ENCODE results near the gene CCDC85C. TPM values are rescaled to one million over a fixed set of nuclear protein-coding genes. Genes with fewer than 3 reads are reported as not detected.
"Not testable (repeated sequence)": the region's sequence is repeated elsewhere in the genome, so short reads cannot be mapped to it uniquely, and the experiment has no call there.

CCDC85C gene
- 9.7 and 18.6 TPM in 2 replicates for total RNA-seq

- no peak for DNase-seq (ENCODE audit: extremely low read depth, low read depth, low spot score)
Measured at GRCh38 chr14:99603471-99604277, at the start of gene CCDC85C. CCDC85C (minus strand) TSS chr14:99604207; CDS start chr14:99603959, 248 bp downstream.

DNA sequence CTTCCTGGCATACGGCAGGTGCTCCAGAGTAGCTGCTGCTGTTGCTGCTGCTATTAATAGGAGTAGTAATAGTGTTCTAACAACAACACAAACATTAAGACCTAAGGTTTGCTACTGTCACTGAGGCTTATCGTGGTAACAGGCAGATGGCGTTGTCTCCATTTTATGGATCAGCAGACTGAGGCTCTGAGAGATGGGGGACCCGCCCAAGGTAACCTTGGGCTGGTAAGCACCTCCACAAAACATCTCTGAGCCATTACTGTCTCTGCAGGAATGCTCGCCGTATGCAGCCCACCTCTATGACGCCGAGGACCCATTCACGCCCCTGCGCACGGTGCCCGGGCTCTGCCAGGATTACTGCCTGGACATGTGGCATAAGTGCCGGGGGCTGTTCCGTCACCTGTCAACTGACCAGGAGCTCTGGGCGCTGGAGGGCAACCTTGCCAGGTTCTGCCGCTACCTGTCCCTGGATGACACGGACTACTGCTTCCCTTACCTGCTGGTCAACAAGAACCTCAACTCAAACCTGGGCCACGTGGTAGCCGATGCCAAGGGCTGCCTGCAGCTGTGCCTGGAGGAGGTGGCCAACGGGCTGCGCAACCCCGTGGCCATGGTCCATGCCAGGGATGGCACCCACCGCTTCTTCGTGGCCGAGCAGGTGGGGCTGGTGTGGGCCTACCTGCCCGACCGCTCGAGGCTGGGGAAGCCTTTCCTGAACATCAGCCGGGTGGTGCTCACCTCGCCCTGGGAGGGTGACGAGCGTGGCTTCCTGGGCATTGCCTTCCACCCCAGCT lies 48.1 kb upstream of the CCDC85C start:
- no peak for DNase-seq (ENCODE audit: extremely low read depth, low read depth, low spot score)

GRCh38 chr14:99650189-99650588 lies 46.2 kb upstream of the CCDC85C start:
- no peak for DNase-seq (ENCODE audit: extremely low read depth, low read depth, low spot score)

DNA sequence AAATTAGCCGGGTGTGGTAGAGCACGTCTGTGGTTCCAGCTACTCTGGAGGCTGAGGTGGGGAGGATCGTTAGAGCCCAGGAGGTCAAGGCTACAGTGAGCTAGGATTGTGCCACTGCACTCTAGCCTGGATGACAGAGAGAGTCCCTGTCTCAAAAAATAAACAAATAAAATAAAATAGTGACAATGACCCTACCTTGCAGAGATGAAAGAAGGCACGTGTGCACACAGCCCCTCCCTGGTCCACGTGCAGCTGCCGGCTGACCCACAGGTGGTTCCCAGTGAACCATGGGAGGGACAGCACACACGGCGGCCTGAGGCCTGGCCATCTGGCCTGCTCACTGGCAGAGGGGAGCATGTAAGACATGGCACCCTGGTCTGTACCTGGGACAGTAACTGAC lies 45.6 kb upstream of the CCDC85C start:
- no peak for DNase-seq (ENCODE audit: extremely low read depth, low read depth, low spot score)

GRCh38 chr14:99649219-99649618 lies 45.2 kb upstream of the CCDC85C start:
- DNase-seq (ENCODE audit: extremely low read depth, low read depth, low spot score), result no peak

- DNase-seq (ENCODE audit: extremely low read depth, low read depth, low spot score), result no peak
Measured at GRCh38 chr14:99648027-99648784, 44.2 kb upstream of the CCDC85C start.

DNA sequence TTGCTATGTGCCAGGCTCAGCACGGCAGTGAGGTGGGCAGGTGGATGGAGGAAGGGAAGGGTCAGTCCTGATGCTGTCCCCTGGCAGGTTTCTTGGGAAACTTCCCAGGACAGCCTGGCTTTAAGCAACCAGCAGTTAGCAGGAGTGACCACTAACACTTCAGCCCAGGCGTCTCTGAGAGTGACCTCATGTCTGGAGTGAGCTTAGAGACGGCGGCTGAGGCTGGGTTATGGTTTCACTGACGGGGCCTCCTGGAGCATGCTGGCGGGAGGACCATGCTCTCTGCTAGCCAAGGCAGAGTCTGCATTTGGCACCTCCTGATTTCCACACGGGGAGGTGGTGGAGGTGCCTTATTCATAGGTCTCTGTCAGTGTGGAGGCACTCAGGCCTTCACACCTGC lies 43.4 kb upstream of the CCDC85C start:
- no peak for DNase-seq (ENCODE audit: extremely low read depth, low read depth, low spot score)

GRCh38 chr14:99645545-99646505 lies 41.8 kb upstream of the CCDC85C start:
- DNase-seq (ENCODE audit: extremely low read depth, low read depth, low spot score), result no peak

- no peak for DNase-seq (ENCODE audit: extremely low read depth, low read depth, low spot score)
Measured at GRCh38 chr14:99644723-99645544, 40.9 kb upstream of the CCDC85C start, which contains the start of gene HHIPL1. HHIPL1 (plus strand) TSS chr14:99645129; CDS start chr14:99645208, 79 bp downstream.

- DNase-seq (ENCODE audit: extremely low read depth, low read depth, low spot score), result no peak
Measured at GRCh38 chr14:99644035-99644587, 40.1 kb upstream of the CCDC85C start.

- DNase-seq (ENCODE audit: extremely low read depth, low read depth, low spot score), result no peak
Measured at GRCh38 chr14:99643343-99643742, 39.3 kb upstream of the CCDC85C start.

GRCh38 chr14:99642771-99643170 lies 38.8 kb upstream of the CCDC85C start:
- not testable (repeated sequence) for DNase-seq (ENCODE audit: extremely low read depth, low read depth, low spot score)

GRCh38 chr14:99637624-99638023 lies 33.6 kb upstream of the CCDC85C start:
- DNase-seq (ENCODE audit: extremely low read depth, low read depth, low spot score), result no peak

- DNase-seq (ENCODE audit: extremely low read depth, low read depth, low spot score), result no peak
Measured at GRCh38 chr14:99636487-99636886, 32.5 kb upstream of the CCDC85C start.

- DNase-seq (ENCODE audit: extremely low read depth, low read depth, low spot score), result no peak
Measured at GRCh38 chr14:99635116-99635515, 31.1 kb upstream of the CCDC85C start.

GRCh38 chr14:99634443-99634842 lies 30.4 kb upstream of the CCDC85C start:
- DNase-seq (ENCODE audit: extremely low read depth, low read depth, low spot score), result no peak

GRCh38 chr14:99633918-99634317 lies 29.9 kb upstream of the CCDC85C start:
- DNase-seq (ENCODE audit: extremely low read depth, low read depth, low spot score), result no peak

DNA sequence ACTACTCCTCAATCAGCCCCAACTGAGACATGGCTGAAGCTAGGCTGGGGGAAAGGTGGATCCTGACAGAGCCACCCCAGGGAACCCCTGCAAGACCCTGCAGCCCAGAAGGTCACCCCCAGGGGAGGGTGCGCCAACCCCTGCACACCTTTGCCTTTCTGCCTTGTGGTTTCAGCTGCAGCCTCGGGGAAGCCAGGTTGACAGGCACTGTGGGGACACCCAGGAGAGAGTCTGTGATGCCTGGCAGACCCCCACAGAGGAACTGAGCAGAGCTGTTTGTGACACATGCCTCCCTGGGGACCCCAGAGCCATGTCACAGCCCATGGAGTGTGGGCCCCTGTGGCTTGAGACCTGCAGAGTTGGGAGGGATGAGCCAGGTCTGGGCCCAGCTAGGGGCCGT lies 29.1 kb upstream of the CCDC85C start:
- DNase-seq (ENCODE audit: extremely low read depth, low read depth, low spot score), result no peak
